IMR-90 (cell line): ENCODE measurements around the gene ZNF587B. TPM values are rescaled to one million over a fixed set of nuclear protein-coding genes. Genes with fewer than 3 reads are reported as not detected.
"Not testable (repeated sequence)": the region's sequence is repeated elsewhere in the genome, so short reads cannot be mapped to it uniquely, and the experiment has no call there.

Experiments
- ATAC-seq: fragments of 200-7000 bp; cut with Tn5 transposase; 2 replicates; pipeline ENCODE4 v1.9.1; 2020; ENCODE audit warnings: low read depth, mild to moderate bottlenecking, moderate library complexity
- BruUV-seq: library from RNA; stranded (reverse); fragments of 400-500 nt; replicated peaks from 2 replicates; lab custom pipeline; 2021; lab: Mats Ljungman, UMichigan
- CTCF ChIA-PET: fragments of 300-600 bp; formaldehyde crosslinking; extraction: SDS; loops from one replicate; lab custom pipeline; 2021; ENCODE audit warnings: antibody characterized with exemption; lab: Yijun Ruan, JAX
- POLR2A ChIA-PET: fragments of 300-600 bp; sonication (Branson Sonifier 250); formaldehyde crosslinking; loops from one replicate; lab custom pipeline; 2022; ENCODE audit warnings: antibody characterized with exemption; ENCODE audit not compliant: unreplicated experiment; lab: Charles Lee
- DNase-seq: peaks from one replicate; pipeline ENCODE4 v3.0.0; 2013
- H2AFZ ChIP-seq: replicated peaks from 2 replicates; pipeline ENCODE3; 2013; ENCODE audit warnings: low read length, mild to moderate bottlenecking; ENCODE audit not compliant: poor library complexity
- H2AK5ac ChIP-seq: 2 replicates; pipeline ENCODE4 v1.6.1; 2013; ENCODE audit warnings: low read depth, low read length, inconsistent platforms
- H2AK9ac ChIP-seq: replicated peaks from 2 replicates; pipeline ENCODE3; 2013; ENCODE audit warnings: mild to moderate bottlenecking, low read depth, low read length, moderate library complexity; ENCODE audit not compliant: poor library complexity
- H2BK120ac ChIP-seq: 2 replicates; pipeline ENCODE4 v1.6.1; 2013; ENCODE audit warnings: low read depth, low read length, inconsistent platforms
- H2BK15ac ChIP-seq: 3 replicates; pipeline ENCODE4 v1.6.1; 2013; ENCODE audit warnings: low read depth, low read length, inconsistent platforms
- H2BK20ac ChIP-seq: 2 replicates; pipeline ENCODE4 v1.6.1; 2013; ENCODE audit warnings: low read depth, mild to moderate bottlenecking, inconsistent platforms, low read length, moderate library complexity
- H2BK5ac ChIP-seq: 2 replicates; pipeline ENCODE4 v1.6.1; 2013; ENCODE audit warnings: mild to moderate bottlenecking, low read depth, low read length, inconsistent platforms; ENCODE audit not compliant: poor library complexity, severe bottlenecking
- H3K14ac ChIP-seq: replicated peaks from 2 replicates; pipeline ENCODE4 v1.6.1; 2013; ENCODE audit warnings: low read depth, low read length, inconsistent platforms
- H3K18ac ChIP-seq: 2 replicates; pipeline ENCODE4 v1.6.1; 2013; ENCODE audit warnings: low read depth, low read length, control low read depth
- H3K23ac ChIP-seq: 2 replicates; pipeline ENCODE4 v1.6.1; 2013; ENCODE audit warnings: low read depth, low read length, inconsistent platforms
- H3K27ac ChIP-seq: 2 replicates; pipeline ENCODE4 v1.5.1; 2013; ENCODE audit warnings: mild to moderate bottlenecking, control low read depth, low read length; ENCODE audit not compliant: insufficient read depth
- H3K27me3 ChIP-seq: 2 replicates; pipeline ENCODE4 v1.6.1; 2013; ENCODE audit warnings: low read length; ENCODE audit not compliant: control insufficient read depth, insufficient read depth
- H3K36me3 ChIP-seq: 2 replicates; pipeline ENCODE4 v1.6.1; 2013; ENCODE audit warnings: low read length, mixed read lengths; ENCODE audit not compliant: control insufficient read depth, insufficient read depth
- H3K4ac ChIP-seq: 2 replicates; pipeline ENCODE4 v1.6.1; 2013; ENCODE audit warnings: low read depth, low read length, inconsistent platforms
- H3K4me1 ChIP-seq: 2 replicates; pipeline ENCODE4 v1.6.1; 2013; ENCODE audit warnings: low read length, mixed read lengths; ENCODE audit not compliant: control insufficient read depth, insufficient read depth
- H3K4me2 ChIP-seq: 2 replicates; pipeline ENCODE4 v1.6.1; 2013; ENCODE audit warnings: low read depth, mild to moderate bottlenecking, control low read depth, low read length, moderate library complexity
- H3K4me3 ChIP-seq: 2 replicates; pipeline ENCODE4 v1.5.1; 2013; ENCODE audit warnings: low read depth, mild to moderate bottlenecking, control low read depth, low read length, moderate library complexity; ENCODE audit not compliant: insufficient read depth
- H3K56ac ChIP-seq: 2 replicates; pipeline ENCODE4 v1.6.1; 2013; ENCODE audit warnings: low read length, inconsistent platforms; ENCODE audit not compliant: insufficient read depth; ENCODE audit errors: extremely low read depth
- H3K79me1 ChIP-seq, 2 experiments: 2 replicates each; pipeline ENCODE4 v1.6.1; 2013; ENCODE audit warnings: low read length in 2 of 2, inconsistent platforms in 1 of 2, low read depth in 1 of 2
- H3K9ac ChIP-seq: 2 replicates; pipeline ENCODE4 v1.6.1; 2013; ENCODE audit warnings: low read depth, low read length, control low read depth
- H3K9me1 ChIP-seq: 2 replicates; pipeline ENCODE4 v1.6.1; 2013; ENCODE audit warnings: low read length, inconsistent platforms; ENCODE audit not compliant: insufficient read depth
- H3K9me3 ChIP-seq: 2 replicates; pipeline ENCODE4 v1.6.1; 2013; ENCODE audit warnings: low read length; ENCODE audit not compliant: control insufficient read depth, insufficient read depth
- H4K20me1 ChIP-seq: 2 replicates; pipeline ENCODE4 v1.6.1; 2013; ENCODE audit warnings: low read length, inconsistent platforms; ENCODE audit not compliant: insufficient read depth
- H4K5ac ChIP-seq: 2 replicates; pipeline ENCODE4 v1.6.1; 2013; ENCODE audit warnings: mild to moderate bottlenecking, low read depth, low read length, control low read depth
- H4K8ac ChIP-seq, 2 experiments: 2 replicates each; pipeline ENCODE4 v1.6.1; 2013; ENCODE audit warnings: low read depth in 2 of 2, low read length in 2 of 2, control low read depth in 1 of 2, inconsistent platforms in 1 of 2
- H4K91ac ChIP-seq: 2 replicates; pipeline ENCODE4 v1.6.1; 2013; ENCODE audit warnings: low read depth, low read length, inconsistent platforms; ENCODE audit not compliant: insufficient read depth
- WGBS, 2 experiments: methylation state at CpG; one replicate each; pipeline versions ENCODE4 v1.1.5 to v1.1.7; 2013; ENCODE audit warnings: missing lambda C conversion rate in 2 of 2; ENCODE audit not compliant: insufficient read length in 1 of 2; ENCODE audit errors: extremely low coverage in 2 of 2; 5-methylcytosine and 5-hydroxymethylcytosine counted together
- dilution Hi-C: fragments of 300-500 bp; cut with HindIII; formaldehyde crosslinking; loops from one replicate; pipeline ENCODE4 v1.14.3; 2018; ENCODE audit warnings: low sequenced_read_pairs; ENCODE audit not compliant: unreplicated experiment
- in situ Hi-C: fragments of 300-500 bp; cut with MboI; formaldehyde crosslinking; loops from 3 replicates; pipeline ENCODE4 v1.14.3; 2019; ENCODE audit warnings: low sequenced_read_pairs, inconsistent platforms, mixed read lengths
- intact Hi-C: fragments of 100-400 bp; cut with micrococcal nuclease; formaldehyde crosslinking; loops from 2 replicates; pipeline ENCODE4 v1.10.0; 2022
- polyA plus RNA-seq, 3 experiments: library from polyadenylated mRNA; depleted of rRNA; stranded (reverse); fragments of >200 nt; gene quantifications; 2 replicates each; pipeline ENCODE4 v1.2.3, GENCODE V29; 2012; ENCODE audit warnings: low replicate concordance in 1 of 3
- total RNA-seq: library from RNA; depleted of rRNA; stranded (reverse); fragments of >200 nt; gene quantifications from 2 replicates; pipeline ENCODE4 v1.2.3, GENCODE V29; 2012

ZNF587B gene
- total and polyA plus RNA-seq, 2 of the 4 experiments (the other 2 are of a cell fraction): 3.7 to 33.9 TPM

DNA sequence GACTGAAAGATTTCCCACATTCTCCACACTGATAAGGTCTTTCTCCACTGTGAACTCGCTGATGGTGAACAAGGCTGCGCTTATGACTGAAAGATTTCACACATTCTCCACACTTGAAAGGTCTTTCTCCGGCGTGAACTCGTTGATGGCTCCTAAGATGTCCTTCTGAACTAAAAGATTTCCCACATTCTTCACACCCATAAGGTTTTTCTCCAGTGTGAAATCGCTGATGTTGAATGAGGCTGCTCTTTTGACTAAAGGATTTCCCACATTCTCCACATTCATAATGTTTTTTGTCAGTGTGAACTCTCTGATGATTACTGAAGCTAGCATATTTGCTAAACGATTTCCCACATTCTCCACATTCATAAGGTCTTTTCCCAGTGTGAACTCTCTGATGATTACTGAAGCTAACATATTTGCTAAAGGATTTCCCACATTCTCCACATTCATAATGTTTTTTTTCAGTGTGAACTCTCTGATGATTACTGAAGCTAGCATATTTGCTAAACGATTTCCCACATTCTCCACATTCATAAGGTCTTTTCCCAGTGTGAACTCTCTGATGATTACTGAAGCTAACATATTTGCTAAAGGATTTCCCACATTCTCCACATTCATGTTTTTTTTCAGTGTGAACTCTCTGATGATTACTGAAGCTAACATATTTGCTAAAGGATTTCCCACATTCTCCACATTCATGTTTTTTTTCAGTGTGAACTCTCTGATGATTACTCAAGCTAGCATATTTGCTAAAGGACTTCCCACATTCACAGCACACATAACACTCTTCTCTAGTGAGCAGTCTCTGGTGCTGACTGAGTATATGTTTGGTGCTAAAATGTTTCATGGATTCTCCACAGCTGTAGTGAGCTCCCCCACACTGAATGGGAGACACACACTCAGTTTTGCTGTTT is 44.0 kb downstream of the ZNF587B start:
- dilution Hi-C loops, H2AK9ac ChIP-seq, CTCF ChIA-PET: not testable (repeated sequence)

More for the DNA sequence above, 44.0 kb downstream of the ZNF587B start:
- H4K20me1 ChIP-seq, H2AFZ ChIP-seq, H3K79me1 ChIP-seq, H2AK5ac ChIP-seq, DNase-seq, H3K27me3 ChIP-seq, in situ Hi-C loops, H3K56ac ChIP-seq, H3K9ac ChIP-seq, H3K18ac ChIP-seq, H3K4me1 ChIP-seq, H3K27ac ChIP-seq, POLR2A ChIA-PET, H4K91ac ChIP-seq, ATAC-seq, H2BK120ac ChIP-seq, H4K5ac ChIP-seq, H2BK5ac ChIP-seq, H2BK20ac ChIP-seq, H3K4ac ChIP-seq, H3K4me3 ChIP-seq, BruUV-seq, H3K14ac ChIP-seq, intact Hi-C loops, H3K9me1 ChIP-seq, H3K23ac ChIP-seq, H2BK15ac ChIP-seq, H3K4me2 ChIP-seq, H4K8ac ChIP-seq: not testable (repeated sequence)
- WGBS, 2 experiments: 83% methylated on average over 2 of the region's 8 CpGs; no CpG with 5 or more reads in 1 of the 2 experiments
- Histone ChIP-seq H3K9me3 (peaks cover 78% of the 10 kb centered on the region), H3K36me3 (peaks cover 32% of the 10 kb centered on the region)
